Lung (tissue), 12 donors: ENCODE data around the gene AFAP1L2. TPM values are rescaled to one million over a fixed set of nuclear protein-coding genes. Genes with fewer than 3 reads are reported as not detected.

Source experiments
- ATAC-seq: fragments of 200-7000 bp; cut with Tn5 transposase; one replicate; pipeline ENCODE4 v1.9.1; 2020; ENCODE audit warnings: moderate number of reproducible peaks; ENCODE audit not compliant: insufficient read depth, low FRiP score
- DNase-seq, 3 donors: peaks; one replicate each; pipeline ENCODE4 v3.0.0-alpha.2; 2013 to 2017
- H3K27ac ChIP-seq, 2 donors: one replicate each; pipeline ENCODE4 v1.5.1; 2013; ENCODE audit warnings: mild to moderate bottlenecking in 2 of 2, moderate library complexity in 2 of 2, control low read depth in 1 of 2, inconsistent platforms in 1 of 2, low read depth in 1 of 2, low read length in 1 of 2
- H3K27me3 ChIP-seq, 3 donors: one replicate each; pipeline ENCODE4 v1.5.1; 2013; ENCODE audit warnings: low read length in 2 of 3; ENCODE audit not compliant: control insufficient read depth in 3 of 3, insufficient read depth in 3 of 3
- H3K36me3 ChIP-seq, 4 donors: one replicate each; pipeline ENCODE4 v1.5.1; 2013; ENCODE audit warnings: low read length in 4 of 4, mild to moderate bottlenecking in 1 of 4, moderate library complexity in 1 of 4; ENCODE audit not compliant: control insufficient read depth in 4 of 4, insufficient read depth in 4 of 4
- H3K4me1 ChIP-seq, 5 donors: one replicate each; pipeline ENCODE4 v1.5.1; 2013; ENCODE audit warnings: low read length in 5 of 5, mild to moderate bottlenecking in 2 of 5, moderate library complexity in 1 of 5; ENCODE audit not compliant: control insufficient read depth in 5 of 5, insufficient read depth in 5 of 5
- H3K4me3 ChIP-seq: one replicate; pipeline ENCODE4 v1.5.1; 2013; ENCODE audit warnings: mild to moderate bottlenecking, control low read depth, moderate library complexity
- H3K9ac ChIP-seq, 2 donors: one replicate each; pipeline ENCODE4 v1.5.1; 2013; ENCODE audit warnings: low read length in 2 of 2, control low read depth in 1 of 2; ENCODE audit not compliant: insufficient read depth in 1 of 2
- H3K9me3 ChIP-seq, 4 donors: one replicate each; pipeline ENCODE4 v1.5.1; 2013; ENCODE audit warnings: low read length in 3 of 4, mild to moderate bottlenecking in 1 of 4, moderate library complexity in 1 of 4; ENCODE audit not compliant: control insufficient read depth in 4 of 4, insufficient read depth in 3 of 4
- WGBS, 2 donors: extraction: QIAGEN DNeasy Blood & Tissue Kit; methylation state at CpG; one replicate each; pipeline ENCODE4 v1.1.7; 2013; 5-methylcytosine and 5-hydroxymethylcytosine counted together
- polyA plus RNA-seq, 2 donors: library from polyadenylated mRNA; stranded (reverse); fragments of 200-250 nt; gene quantifications; one replicate each; pipeline ENCODE4 v1.2.1, GENCODE V29; 2013
- total RNA-seq, 2 donors: library from RNA; depleted of rRNA in 1 of 2; stranded (reverse); fragments of >200 nt in 1 of 2; gene quantifications; one replicate each; pipeline ENCODE4 v1.2.1, GENCODE V29; 2014 to 2021
- TF ChIP-seq, protein P1 (sequence below): IDR thresholded peaks from 2 replicates; pipeline ENCODE4 v1.5.1; 2012; ENCODE audit warnings: mild to moderate bottlenecking; ENCODE audit errors: control extremely low read depth, extremely low read depth
- donor health status: control.
- donor health status: control.
- donor health status: Bipolar disorder and iron deficiency.
- donor health status: healthy.
- donor health status: DM: yes; HTN: yes; CAD: no.

The AFAP1L2 gene
- total and polyA plus RNA-seq, 4 donors: 2.0 to 21.0 (median 5.8) TPM

DNA sequence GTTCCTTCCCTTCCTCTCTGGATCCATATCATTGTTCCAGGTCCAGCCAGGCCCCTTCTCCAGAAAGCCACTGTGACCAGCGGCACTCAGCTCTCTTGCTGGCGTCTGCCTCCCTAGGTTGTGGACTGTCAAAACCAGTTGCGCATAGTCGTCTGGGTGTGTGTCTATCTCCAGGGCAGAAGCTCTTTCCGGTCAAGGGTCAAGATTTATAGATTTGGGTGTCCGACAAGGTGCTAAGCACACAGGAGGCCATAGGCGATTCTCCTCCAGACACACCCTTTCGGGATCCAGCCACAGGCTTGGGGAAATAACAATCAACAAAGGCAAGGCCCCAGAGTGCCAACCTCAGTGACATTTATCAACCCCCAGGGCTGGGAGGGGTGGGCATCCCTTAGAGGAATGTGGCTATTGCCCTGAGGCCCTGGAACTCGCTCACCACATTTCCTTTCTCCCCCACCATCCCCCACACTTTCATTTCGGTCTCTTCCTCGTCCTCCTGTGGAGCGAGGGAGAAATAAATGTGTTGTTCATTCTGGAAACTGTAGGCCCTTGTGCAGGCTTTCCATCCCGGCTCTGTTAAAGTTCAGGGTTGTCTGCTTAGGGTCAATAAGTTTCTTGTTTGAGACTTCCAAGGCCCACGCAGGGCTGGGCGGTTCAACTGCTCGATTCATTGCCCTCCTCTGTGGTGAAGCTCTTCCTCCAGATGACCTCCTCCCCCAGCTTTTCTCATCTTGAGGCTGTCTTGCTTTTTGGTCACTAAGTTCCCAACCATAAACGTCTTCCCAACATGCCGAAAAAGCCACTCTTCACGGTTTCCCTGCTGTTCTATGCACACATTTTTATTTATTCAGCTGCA lies 57.9 kb downstream of the AFAP1L2 start:
- Histone ChIP-seq H3K4me1 (peaks cover 0 to 37% (median 25%) of the 10 kb centered on the region in 5 donors), H3K9ac (no peak overlapping the region), H3K27me3 (no peaks in the 10 kb centered on the region), H3K9me3 (no peaks in the 10 kb centered on the region), H3K27ac (no peak overlapping the region), H3K36me3 (no peaks in the 10 kb centered on the region), H3K4me3 (no peak overlapping the region)
- TF ChIP-seq, protein P1, sequence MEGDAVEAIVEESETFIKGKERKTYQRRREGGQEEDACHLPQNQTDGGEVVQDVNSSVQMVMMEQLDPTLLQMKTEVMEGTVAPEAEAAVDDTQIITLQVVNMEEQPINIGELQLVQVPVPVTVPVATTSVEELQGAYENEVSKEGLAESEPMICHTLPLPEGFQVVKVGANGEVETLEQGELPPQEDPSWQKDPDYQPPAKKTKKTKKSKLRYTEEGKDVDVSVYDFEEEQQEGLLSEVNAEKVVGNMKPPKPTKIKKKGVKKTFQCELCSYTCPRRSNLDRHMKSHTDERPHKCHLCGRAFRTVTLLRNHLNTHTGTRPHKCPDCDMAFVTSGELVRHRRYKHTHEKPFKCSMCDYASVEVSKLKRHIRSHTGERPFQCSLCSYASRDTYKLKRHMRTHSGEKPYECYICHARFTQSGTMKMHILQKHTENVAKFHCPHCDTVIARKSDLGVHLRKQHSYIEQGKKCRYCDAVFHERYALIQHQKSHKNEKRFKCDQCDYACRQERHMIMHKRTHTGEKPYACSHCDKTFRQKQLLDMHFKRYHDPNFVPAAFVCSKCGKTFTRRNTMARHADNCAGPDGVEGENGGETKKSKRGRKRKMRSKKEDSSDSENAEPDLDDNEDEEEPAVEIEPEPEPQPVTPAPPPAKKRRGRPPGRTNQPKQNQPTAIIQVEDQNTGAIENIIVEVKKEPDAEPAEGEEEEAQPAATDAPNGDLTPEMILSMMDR: no peak
- no peak for ATAC-seq
- DNase-seq: no peak
- WGBS, 2 donors: 76 to 82% methylated on average over 19 of the region's 19 CpGs

DNA sequence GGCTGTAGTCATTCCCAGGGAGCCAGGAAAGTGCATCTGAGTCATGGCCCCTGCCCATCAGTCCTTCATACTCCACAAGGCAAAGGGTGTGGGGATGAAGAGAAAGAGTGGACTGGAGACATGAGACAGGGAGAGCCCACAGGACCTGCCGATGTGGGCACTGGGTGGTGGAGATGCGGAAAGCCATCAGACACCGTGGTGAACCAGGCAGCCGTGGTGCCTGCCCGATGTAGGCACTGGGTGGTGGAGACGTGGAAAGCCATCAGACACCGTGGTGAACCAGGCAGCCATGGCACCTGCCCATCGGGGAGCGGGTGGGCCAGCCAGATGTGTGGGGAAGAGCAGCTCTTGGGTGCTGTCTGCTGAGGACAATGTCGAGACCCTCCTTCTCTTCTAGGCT lies 58.6 kb downstream of the AFAP1L2 start:
- TF ChIP-seq, protein P1: no peak
- no peaks in the 10 kb centered on the region for H3K9me3 ChIP-seq
- no peaks in the 10 kb centered on the region for H3K36me3 ChIP-seq
- H3K27me3 ChIP-seq: no peaks in the 10 kb centered on the region
- DNase-seq: no peak
- no peak for ATAC-seq
- WGBS, 2 donors: 95 to 97% methylated on average over 10 of the region's 10 CpGs
- H3K4me1 ChIP-seq: peaks cover 0 to 30% (median 18%) of the 10 kb centered on the region in 5 donors
- no peak overlapping the region for H3K4me3 ChIP-seq
- H3K27ac ChIP-seq: no peak overlapping the region
- H3K9ac ChIP-seq: no peak overlapping the region

DNA sequence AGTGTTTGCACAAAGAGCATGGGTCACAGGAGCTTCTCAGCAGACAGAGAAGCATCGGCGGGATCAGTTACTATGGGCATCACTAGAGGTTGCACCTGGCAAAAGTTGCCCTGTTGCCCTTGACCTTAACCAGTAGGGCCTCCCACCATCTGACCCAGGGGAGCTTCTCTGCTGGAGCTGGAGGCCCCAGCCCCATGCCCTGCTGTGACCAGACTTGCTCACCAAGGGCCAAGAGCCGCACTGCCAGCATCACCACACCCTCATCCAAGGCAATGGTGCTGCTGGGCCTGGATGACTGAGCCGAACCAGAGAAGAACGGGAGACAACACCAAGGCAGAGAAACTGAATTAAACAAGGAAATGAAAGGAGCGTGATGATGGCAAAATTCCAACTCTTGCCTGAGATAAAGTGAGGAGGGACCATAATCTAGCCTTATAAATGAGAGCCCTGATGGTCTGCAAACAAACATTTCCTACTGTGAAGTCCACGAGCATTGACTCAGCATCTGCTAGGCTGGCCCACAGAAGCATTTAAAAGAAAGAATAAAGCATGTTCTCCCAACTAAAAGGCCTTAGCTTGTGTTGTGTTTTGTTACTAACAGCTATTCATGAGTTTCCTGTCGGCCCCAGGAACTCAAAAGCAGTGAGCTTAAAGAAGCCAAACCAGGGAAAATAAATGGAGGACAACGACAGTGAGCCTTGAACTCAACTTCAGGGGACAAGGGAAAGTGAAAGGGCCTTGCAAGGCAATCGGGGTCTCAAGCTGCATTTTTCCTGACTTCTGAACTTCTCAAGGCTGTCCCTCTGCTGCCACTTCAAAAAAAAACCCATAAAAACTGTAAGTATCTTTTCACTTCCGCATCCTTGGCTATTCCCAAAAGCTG lies 60.4 kb downstream of the AFAP1L2 start:
- ATAC-seq: no peak
- Histone ChIP-seq H3K4me1 (peaks cover 0 to 14% (median 6%) of the 10 kb centered on the region in 5 donors), H3K27ac (peak overlapping the region in 1 of 2 donors; percentile 5)

More for the DNA sequence above, 60.4 kb downstream of the AFAP1L2 start:
- Histone ChIP-seq H3K9ac (no peak overlapping the region), H3K27me3 (no peaks in the 10 kb centered on the region), H3K4me3 (no peak overlapping the region), H3K36me3 (no peaks in the 10 kb centered on the region), H3K9me3 (no peaks in the 10 kb centered on the region)
- peak in 2 of 3 donors; percentile 61 to 71 for DNase-seq
- TF ChIP-seq, protein P1: no peak
- WGBS, 2 donors: 63 to 69% methylated on average over 11 of the region's 11 CpGs
